SK-N-SH (cell line): ENCODE measurements around the gene TBC1D8. TPM values are rescaled to one million over a fixed set of nuclear protein-coding genes. Genes with fewer than 3 reads are reported as not detected.

Source experiments
- CTCF ChIA-PET: fragments of 300-600, 350-600 bp; formaldehyde crosslinking; extraction: SDS; loops from one replicate; lab custom pipeline; 2021; lab: Yijun Ruan, JAX
- POLR2A ChIA-PET: fragments of 350-600 bp; sonication (Branson Sonifier 250); formaldehyde crosslinking; extraction: SDS; loops from one replicate; lab custom pipeline; 2020; ENCODE audit warnings: antibody characterized with exemption, inconsistent platforms; lab: Yijun Ruan, JAX
- DNase-seq: peaks from one replicate; pipeline ENCODE4 v3.0.0; 2012
- H2AFZ ChIP-seq: fragments of 200-600 bp; sonication (generic); 2 replicates; pipeline ENCODE4 v1.8.1; 2016; ENCODE audit warnings: antibody characterized with exemption, mild to moderate bottlenecking, low read depth
- H3F3A ChIP-seq: fragments of 200-600 bp; sonication (generic); replicated peaks from 2 replicates; pipeline ENCODE3; 2016; ENCODE audit warnings: antibody characterized with exemption, mild to moderate bottlenecking; ENCODE audit not compliant: insufficient read depth
- H3K27ac ChIP-seq, 2 experiments: fragments of 200-500 bp in 1 of 2; fragments of 200-600 bp in 1 of 2; sonication (Bioruptor generic) in 1 of 2; sonication (generic), shearing (Covaris generic) in 1 of 2; 2 replicates each; pipeline versions ENCODE4 v1.5.1 to v1.6.1; 2014 to 2016; ENCODE audit warnings: low read depth in 2 of 2, inconsistent platforms in 1 of 2, low read length in 1 of 2, mild to moderate bottlenecking in 1 of 2, mixed read lengths in 1 of 2
- H3K27me3 ChIP-seq: fragments of 200-600 bp; sonication (generic), shearing (Covaris generic); 2 replicates; pipeline ENCODE4 v1.6.1; 2016; ENCODE audit warnings: mixed run types; ENCODE audit not compliant: insufficient read depth
- H3K36me3 ChIP-seq, 2 experiments: fragments of 200-500 bp in 1 of 2; fragments of 200-600 bp in 1 of 2; sonication (Bioruptor generic) in 1 of 2; sonication (generic) in 1 of 2; replicated peaks in 1 of 2; 2 replicates each; pipeline versions ENCODE3 to v1.5.1; 2014 to 2016; ENCODE audit warnings: low read length in 1 of 2, mild to moderate bottlenecking in 1 of 2; ENCODE audit not compliant: insufficient read depth in 2 of 2, control insufficient read depth in 1 of 2
- H3K4me1 ChIP-seq, 2 experiments: fragments of 200-500 bp in 1 of 2; fragments of 200-600 bp in 1 of 2; sonication (Bioruptor generic) in 1 of 2; sonication (generic), shearing (Covaris generic) in 1 of 2; 2 replicates each; pipeline versions ENCODE4 v1.5.1 to v1.6.1; 2014 to 2016; ENCODE audit warnings: low read depth in 1 of 2, low read length in 1 of 2, mixed run types in 1 of 2; ENCODE audit not compliant: insufficient read depth in 2 of 2, control insufficient read depth in 1 of 2
- H3K4me2 ChIP-seq: fragments of 200-600 bp; sonication (generic), shearing (Covaris generic); 2 replicates; pipeline ENCODE4 v1.6.1; 2017; ENCODE audit warnings: mixed run types
- H3K4me3 ChIP-seq, 2 experiments: fragments of 200-500 bp in 1 of 2; fragments of 200-600 bp in 1 of 2; sonication (Bioruptor generic) in 1 of 2; sonication (generic), shearing (Covaris generic) in 1 of 2; 2 replicates each; pipeline versions ENCODE4 v1.5.1 to v1.8.1; 2014 to 2016; ENCODE audit warnings: low read depth in 2 of 2, inconsistent platforms in 1 of 2, low read length in 1 of 2, mild to moderate bottlenecking in 1 of 2, mixed read lengths in 1 of 2, moderate library complexity in 1 of 2
- H3K79me2 ChIP-seq: fragments of 200-600 bp; sonication (generic); 2 replicates; pipeline ENCODE4 v1.8.1; 2017; ENCODE audit warnings: mild to moderate bottlenecking; ENCODE audit not compliant: insufficient read depth
- H3K9ac ChIP-seq: fragments of 200-600 bp; sonication (generic); 2 replicates; pipeline ENCODE4 v1.6.1; 2017; ENCODE audit warnings: mixed run types
- H3K9me2 ChIP-seq: fragments of 200-600 bp; sonication (generic); 2 replicates; pipeline ENCODE4 v1.6.1; 2017; ENCODE audit warnings: mixed run types
- H3K9me3 ChIP-seq: fragments of 200-600 bp; sonication (generic); 2 replicates; pipeline ENCODE4 v1.6.1; 2017; ENCODE audit warnings: mixed run types, mild to moderate bottlenecking, moderate library complexity
- H4K20me1 ChIP-seq: fragments of 200-600 bp; sonication (generic); 2 replicates; pipeline ENCODE4 v1.6.1; 2017; ENCODE audit warnings: mild to moderate bottlenecking, mixed run types; ENCODE audit not compliant: insufficient read depth
- ELF1 ChIP-seq: IDR thresholded peaks from 2 replicates; pipeline ENCODE4 v1.4.0; 2012
- EP300 ChIP-seq, 2 experiments: IDR thresholded peaks; 2 replicates each; pipeline versions ENCODE4 v1.4.0 to v1.6.1; 2012; ENCODE audit warnings: borderline replicate concordance in 1 of 2, low read depth in 1 of 2, low read length in 1 of 2
- FOSL2 ChIP-seq: IDR thresholded peaks from 2 replicates; pipeline ENCODE4 v1.4.0; 2012; ENCODE audit warnings: low read depth, mild to moderate bottlenecking, moderate library complexity, borderline replicate concordance
- JUND ChIP-seq: IDR thresholded peaks from 2 replicates; pipeline ENCODE4 v1.4.0; 2012
- MEF2A ChIP-seq: IDR thresholded peaks from 2 replicates; pipeline ENCODE4 v1.4.0; 2012; ENCODE audit warnings: low read depth, borderline replicate concordance
- MXI1 ChIP-seq: IDR thresholded peaks from 2 replicates; pipeline ENCODE4 v1.6.1; 2012; ENCODE audit warnings: mild to moderate bottlenecking, low read depth, low read length, improper control_type of control experiment
- NRF1 ChIP-seq: IDR thresholded peaks from 2 replicates; pipeline ENCODE4 v1.6.1; 2012; ENCODE audit warnings: low read depth, mild to moderate bottlenecking, low read length
- PBX3 ChIP-seq: IDR thresholded peaks from 2 replicates; pipeline ENCODE4; 2012
- POLR2AphosphoS5 ChIP-seq: IDR thresholded peaks from 2 replicates; pipeline ENCODE4 v1.6.1; 2012; ENCODE audit warnings: low read depth, low read length
- RCOR1 ChIP-seq: fragments of 150-350 bp; IDR thresholded peaks from 2 replicates; pipeline ENCODE4 v1.6.1; 2017; ENCODE audit warnings: antibody characterized with exemption, low read length
- REST ChIP-seq: IDR thresholded peaks from 2 replicates; pipeline ENCODE4 v1.6.1; 2012; ENCODE audit warnings: mild to moderate bottlenecking, low read depth, low read length, moderate library complexity
- RFX5 ChIP-seq: IDR thresholded peaks from 2 replicates; pipeline ENCODE4 v1.6.1; 2012; ENCODE audit warnings: mild to moderate bottlenecking, improper control_type of control experiment, low read length
- SIN3A ChIP-seq: IDR thresholded peaks from 2 replicates; pipeline ENCODE4 v1.6.1; 2012; ENCODE audit warnings: low read depth, mild to moderate bottlenecking, low read length, moderate library complexity, borderline replicate concordance
- SMC3 ChIP-seq: IDR thresholded peaks from 2 replicates; pipeline ENCODE4 v1.6.1; 2012; ENCODE audit warnings: low read depth, low read length, improper control_type of control experiment
- TCF12 ChIP-seq: IDR thresholded peaks from 2 replicates; pipeline ENCODE4 v1.4.0; 2012
- TEAD4 ChIP-seq: IDR thresholded peaks from 2 replicates; pipeline ENCODE4 v1.4.0; 2012; ENCODE audit warnings: mild to moderate bottlenecking, borderline replicate concordance; ENCODE audit not compliant: insufficient read depth
- YY1 ChIP-seq: IDR thresholded peaks from 2 replicates; pipeline ENCODE4 v1.4.0; 2012; ENCODE audit warnings: low read depth, mild to moderate bottlenecking
- WGBS: methylation state at CpG from one replicate; pipeline ENCODE4 v1.1.6; 2017; ENCODE audit warnings: low lambda C conversion rate; 5-methylcytosine and 5-hydroxymethylcytosine counted together
- polyA plus RNA-seq, 3 experiments: library from polyadenylated mRNA; depleted of rRNA; stranded (reverse); fragments of >200 nt; gene quantifications; 2 replicates each; pipeline ENCODE4 v1.2.3, GENCODE V29; 2012
- TF ChIP-seq, protein P1 (sequence below): fragments of 150-350 bp; IDR thresholded peaks from 2 replicates; pipeline ENCODE4 v1.6.1; 2016; ENCODE audit warnings: mild to moderate bottlenecking, low read depth, low read length

Gene TBC1D8
- polyA plus RNA-seq, 1 of the 3 experiments (the other 2 are of a cell fraction): 5.3 TPM

DNA sequence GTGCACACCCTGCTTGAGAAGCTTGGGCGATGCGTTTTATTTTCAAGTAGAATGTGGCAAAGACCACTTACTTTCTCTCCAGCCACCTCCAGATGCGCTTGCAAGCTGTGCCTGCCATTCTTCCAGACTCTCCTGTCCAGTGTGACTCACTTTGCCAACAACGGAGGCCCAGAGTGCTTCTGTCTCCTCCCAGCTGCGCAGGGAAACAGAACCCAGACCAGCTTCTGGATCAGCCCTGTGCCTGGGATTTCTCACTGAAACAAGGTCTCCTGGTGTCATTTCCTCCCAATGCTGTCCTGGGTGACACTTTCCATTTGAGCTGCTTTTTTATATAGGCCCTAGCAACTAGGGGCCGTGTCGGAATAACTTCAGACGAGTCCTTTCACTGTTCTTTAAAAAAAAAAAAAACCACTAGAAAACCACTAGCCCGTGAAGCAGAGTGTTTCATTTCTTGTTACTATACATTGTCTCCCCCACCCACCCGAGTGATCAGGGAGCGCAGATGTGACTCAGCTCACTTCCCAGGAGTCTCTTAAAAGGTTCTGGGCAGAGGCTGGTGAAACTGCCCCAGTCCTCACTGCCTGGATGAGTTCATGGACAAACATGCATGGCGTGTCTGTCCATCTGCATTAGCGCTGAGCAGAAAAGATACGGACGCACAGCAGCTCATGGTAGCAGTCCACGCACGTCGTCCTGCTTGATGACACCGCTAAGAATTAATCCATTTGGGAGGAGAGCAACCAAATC lies 174.4 kb downstream of the TBC1D8 start:
- Histone ChIP-seq H3K36me3 (peaks cover 19 to 52% of the 10 kb centered on the region in 2 experiments), H3K9ac (peak overlapping the region; percentile 40; the same call in 1 of the 2 replicates), H2AFZ (no peak overlapping the region), H3K4me1 (peaks cover 0 to 12% of the 10 kb centered on the region in 2 experiments; a peak in 1 of 4 replicates), H3K4me3 (peak overlapping the region in 1 of 2 experiments; percentile 11; a peak in 1 of 4 replicates), H3K9me2 (no peaks in the 10 kb centered on the region), H3F3A (peaks cover 11% of the 10 kb centered on the region), H3K79me2 (no peaks in the 10 kb centered on the region), H3K27ac (peak overlapping the region; percentile 32 to 86), H3K27me3 (no peaks in the 10 kb centered on the region), H4K20me1 (no peaks in the 10 kb centered on the region), H3K4me2 (peak overlapping the region; percentile 72), H3K9me3 (no peaks in the 10 kb centered on the region)
- DNase-seq: no peak
- ChIA-PET POLR2A (interaction anchor here (1.1 kb wide), 1 partner anchor 25 kb away, joined by 3 read pairs; the partner anchor contains the start of gene RPL31), CTCF (interaction anchor here (0.7 to 1.3 kb wide), 4 partner anchors 8 to 366 kb away, joined by 3 to 4 read pairs (median 4); no protein-coding TSS in a partner anchor)
- WGBS: 38% methylated on average over 19 of the region's 19 CpGs
- TF ChIP-seq SMC3 (no peak), JUND (peak; percentile 35), FOSL2 (peak; percentile 64; the same call in 1 of the 2 replicates), POLR2AphosphoS5 (peak; percentile 44; the same call in 1 of the 2 replicates), ELF1 (no peak), RFX5 (no peak), REST (no peak), TCF12 (peak; percentile 92), PBX3 (peak; percentile 76), NRF1 (peak; percentile 35; the same call in 1 of the 2 replicates), SIN3A (no peak)

DNA sequence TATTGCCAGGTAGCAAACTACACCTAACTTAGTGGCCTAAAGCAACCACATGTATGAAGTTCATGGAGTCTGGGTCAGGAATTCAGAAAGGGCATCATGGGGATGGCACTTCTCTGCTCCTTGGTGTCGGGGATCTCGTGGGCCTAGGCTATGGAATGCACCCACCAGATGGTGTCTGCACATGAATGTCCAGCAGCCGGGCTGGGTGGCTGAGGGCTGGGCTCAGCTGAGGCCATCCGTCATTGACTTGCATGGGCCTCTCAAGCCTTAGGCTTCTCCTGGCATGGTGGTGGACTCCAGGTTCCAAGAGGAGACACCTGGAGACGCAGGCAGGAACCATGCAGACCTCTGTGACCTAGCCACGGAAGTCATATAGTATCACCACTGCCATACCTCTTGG lies 175.1 kb downstream of the TBC1D8 start:
- H3K9me2 ChIP-seq: no peaks in the 10 kb centered on the region
- peak overlapping the region; percentile 72 for H3K4me2 ChIP-seq
- TF ChIP-seq EP300 (IDR thresholded peaks at IDR 0.05; ENCODE audit: borderline replicate concordance in 1 of 2, low read depth in 1 of 2, low read length in 1 of 2) (no peak), MXI1 (no peak), POLR2AphosphoS5 (no peak), FOSL2 (no peak), PBX3 (no peak), YY1 (no peak), SMC3 (no peak), RCOR1 (no peak), TEAD4 (no peak), MEF2A (no peak), SIN3A (no peak)
- TF ChIP-seq, protein P1, sequence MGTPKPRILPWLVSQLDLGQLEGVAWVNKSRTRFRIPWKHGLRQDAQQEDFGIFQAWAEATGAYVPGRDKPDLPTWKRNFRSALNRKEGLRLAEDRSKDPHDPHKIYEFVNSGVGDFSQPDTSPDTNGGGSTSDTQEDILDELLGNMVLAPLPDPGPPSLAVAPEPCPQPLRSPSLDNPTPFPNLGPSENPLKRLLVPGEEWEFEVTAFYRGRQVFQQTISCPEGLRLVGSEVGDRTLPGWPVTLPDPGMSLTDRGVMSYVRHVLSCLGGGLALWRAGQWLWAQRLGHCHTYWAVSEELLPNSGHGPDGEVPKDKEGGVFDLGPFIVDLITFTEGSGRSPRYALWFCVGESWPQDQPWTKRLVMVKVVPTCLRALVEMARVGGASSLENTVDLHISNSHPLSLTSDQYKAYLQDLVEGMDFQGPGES: no peak

More for the DNA sequence above, 175.1 kb downstream of the TBC1D8 start:
- Histone ChIP-seq H3K9ac (no peak overlapping the region), H3K36me3 (peaks cover 19 to 54% of the 10 kb centered on the region in 2 experiments), H3K79me2 (no peaks in the 10 kb centered on the region), H3K9me3 (no peaks in the 10 kb centered on the region), H2AFZ (no peak overlapping the region), H3K4me3 (0 out of 4 replicates have a peak overlapping the region, but pooled peaks of 1 of the 2 experiments have one; percentile 11), H3K27me3 (no peaks in the 10 kb centered on the region), H3F3A (peaks cover 11% of the 10 kb centered on the region), H3K27ac (peak overlapping the region; percentile 36 to 86; a peak in 3 of 4 replicates), H4K20me1 (no peaks in the 10 kb centered on the region), H3K4me1 (peaks cover 0 to 12% of the 10 kb centered on the region in 2 experiments; a peak in 1 of 4 replicates)
- ChIA-PET POLR2A (interaction anchor here (1.1 kb wide), 1 partner anchor 26 kb away, joined by 3 read pairs; the partner anchor contains the start of gene RPL31), CTCF (interaction anchor here (0.7 to 1.3 kb wide), 3 partner anchors 10 to 366 kb away, joined by 3 to 4 read pairs (median 4); no protein-coding TSS in a partner anchor)
- WGBS: 86% methylated on average over 2 of the region's 6 CpGs
- DNase-seq: no peak
